ENCODE measurements around the gene MBP. TPM values are rescaled to one million over a fixed set of nuclear protein-coding genes. Genes with fewer than 3 reads are reported as not detected.

Gene MBP
- total and polyA plus RNA-seq, 3 experiments from 2014 or later: 59.5 to 196 (median 60.0) TPM

DNA sequence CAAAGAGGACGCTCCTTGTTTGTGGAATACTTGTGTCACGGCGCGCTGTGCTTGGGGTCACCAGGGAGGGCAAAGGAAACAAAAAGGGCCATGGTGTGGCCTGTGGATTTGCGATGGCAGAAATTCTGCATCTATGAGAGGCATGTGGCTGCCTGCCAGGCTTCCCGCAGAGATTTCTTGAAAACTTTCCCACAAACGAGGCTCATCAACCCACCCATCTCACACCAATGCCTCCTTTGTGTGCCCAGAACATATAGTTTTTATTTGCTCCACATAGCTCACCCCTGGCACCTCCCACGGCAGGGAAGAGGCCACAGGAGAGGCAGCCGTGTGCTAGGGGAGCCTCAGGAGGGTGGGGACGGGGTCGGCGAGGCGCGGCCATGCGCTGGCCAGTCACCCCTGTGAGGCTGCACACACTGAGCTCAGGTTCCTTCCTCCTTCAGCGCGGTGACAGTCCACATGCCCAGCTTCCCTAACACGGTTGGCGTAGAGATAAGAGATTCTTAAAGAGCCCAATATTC, 100.3 kb downstream of the MBP start:
- Histone ChIP-seq H3K36me3 (ENCODE audit: insufficient read depth, low read length) (no peaks in the 10 kb centered on the region), H3K9me3 (ENCODE audit: low read length) (no peaks in the 10 kb centered on the region), H3K27ac (ENCODE audit: low read depth, low read length) (no peak overlapping the region), H3K4me3 (ENCODE audit: low read length) (no peak overlapping the region), H3K4me1 (ENCODE audit: insufficient read depth, low read length) (peaks cover 21% of the 10 kb centered on the region), H3K27me3 (ENCODE audit: insufficient read depth, low read length, poor library complexity, severe bottlenecking) (no peaks in the 10 kb centered on the region)
- H3K9me3 Mint-ChIP-seq: no peaks in the 10 kb centered on the region
- H3K36me3 Mint-ChIP-seq: peaks cover 4 to 66% (median 17%) of the 10 kb centered on the region in 3 donors
- peak overlapping the region in 1 of 7 donors; percentile 12 for H3K4me3 Mint-ChIP-seq
- H3K27ac Mint-ChIP-seq: peak overlapping the region in 6 of 8 donors; percentile 24 to 70 (median 44)
- ChIA-PET CTCF (interaction anchor here (1.2 to 1.6 kb wide), 2 partner anchors 10 to 20 kb away, joined by 3 read pairs; no protein-coding TSS in a partner anchor), POLR2A (no interaction called here)
- DNase-seq: no peak
- no peaks in the 10 kb centered on the region for H3K27me3 Mint-ChIP-seq
- H3K4me1 Mint-ChIP-seq: peaks cover 58 to 68% (median 64%) of the 10 kb centered on the region in 3 donors

DNA sequence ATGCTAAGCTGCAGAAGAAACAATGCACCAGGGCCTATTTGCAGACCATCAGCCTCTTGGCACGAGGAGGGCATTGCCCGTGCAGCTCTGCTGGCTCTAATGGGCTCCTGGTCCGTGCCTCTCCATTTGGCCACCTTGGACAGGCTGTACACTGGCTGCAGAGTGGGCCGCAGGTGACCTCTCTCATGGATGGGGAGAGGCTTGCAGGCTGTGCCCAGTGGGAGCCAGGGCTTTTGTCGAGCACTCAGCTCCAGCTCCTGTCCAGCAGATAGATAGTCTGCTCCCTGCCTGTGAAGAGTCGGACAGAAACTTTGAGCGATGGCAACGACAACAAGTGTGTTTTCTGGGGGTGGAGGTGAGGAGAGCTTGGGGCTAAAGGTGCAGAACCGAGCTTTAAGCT, 100.9 kb downstream of the MBP start:
- H3K36me3 Mint-ChIP-seq: peaks cover 4 to 65% (median 18%) of the 10 kb centered on the region in 3 donors
- ChIA-PET CTCF (interaction anchor here (0.7 to 1.6 kb wide), 3 partner anchors 9 to 19 kb away, joined by 3 read pairs; no protein-coding TSS in a partner anchor), POLR2A (no interaction called here)

DNA sequence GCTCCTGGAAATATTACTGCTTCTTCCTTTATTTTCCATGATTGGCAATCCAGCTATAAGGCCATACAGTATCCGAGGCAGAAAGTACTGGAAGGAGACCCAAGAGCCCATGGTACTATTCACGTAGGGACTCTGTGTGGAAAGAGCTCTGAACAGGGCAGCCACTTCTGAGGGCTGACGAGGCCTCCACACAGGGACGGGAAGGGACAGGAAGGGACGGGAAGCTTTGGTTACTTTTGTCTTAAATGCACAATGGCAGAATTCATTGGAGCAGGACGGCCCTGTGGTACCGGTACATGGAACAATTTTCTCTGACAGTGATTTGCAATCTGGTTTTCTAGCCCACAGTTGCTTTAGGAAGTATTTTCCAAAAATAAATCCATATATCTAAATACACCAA, 102.4 kb downstream of the MBP start:
- POLR2A ChIA-PET: no interaction called here

More for the DNA sequence above, 100.9 kb downstream of the MBP start:
- H3K4me3 ChIP-seq (ENCODE audit: low read length): no peak overlapping the region
- H3K9me3 Mint-ChIP-seq: no peaks in the 10 kb centered on the region
- no peaks in the 10 kb centered on the region for H3K36me3 ChIP-seq (ENCODE audit: insufficient read depth, low read length)
- no peak overlapping the region for H3K27ac ChIP-seq (ENCODE audit: low read depth, low read length)
- peaks cover 21% of the 10 kb centered on the region for H3K4me1 ChIP-seq (ENCODE audit: insufficient read depth, low read length)
- no peak for DNase-seq
- H3K27me3 ChIP-seq (ENCODE audit: insufficient read depth, low read length, poor library complexity, severe bottlenecking): no peaks in the 10 kb centered on the region
- H3K27me3 Mint-ChIP-seq: no peaks in the 10 kb centered on the region
- H3K27ac Mint-ChIP-seq: peak overlapping the region in 5 of 8 donors; percentile 32 to 73 (median 40)
- no peak overlapping the region for H3K4me3 Mint-ChIP-seq
- H3K4me1 Mint-ChIP-seq: peaks cover 59 to 68% (median 62%) of the 10 kb centered on the region in 3 donors
- H3K9me3 ChIP-seq (ENCODE audit: low read length): no peaks in the 10 kb centered on the region

DNA sequence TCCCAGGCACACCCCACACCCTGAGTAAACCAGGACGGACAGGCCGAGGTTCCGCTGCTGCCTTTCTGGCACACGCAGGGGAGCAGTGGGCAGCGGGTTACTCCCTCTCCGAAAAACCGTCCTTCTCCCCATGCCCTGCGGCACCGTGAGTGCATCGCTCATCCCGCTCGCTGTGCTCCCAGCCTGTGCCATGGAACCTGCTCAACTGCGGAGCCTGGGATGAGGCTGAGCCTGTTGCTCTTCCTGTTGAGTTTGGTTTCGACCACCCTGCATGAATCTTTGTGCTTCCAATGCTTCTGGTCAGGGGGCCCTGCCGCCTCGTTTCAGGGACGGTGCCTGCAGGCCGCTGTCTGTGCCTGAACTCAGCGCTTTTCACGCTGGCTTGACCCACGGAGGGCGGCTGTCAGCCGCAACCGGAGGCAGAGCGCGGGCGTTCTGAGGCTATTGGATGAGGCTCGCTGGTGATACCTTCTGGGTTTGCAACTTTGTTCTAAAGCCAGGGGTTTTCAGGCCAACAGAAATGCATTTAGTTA, 106.7 kb downstream of the MBP start:
- Mint-ChIP-seq H3K4me3 (no peak overlapping the region), H3K4me1 (peaks cover 47 to 63% (median 47%) of the 10 kb centered on the region in 3 donors), H3K9me3 (peaks cover 0 to 1% (median 0%) of the 10 kb centered on the region in 5 donors), H3K27ac (peak overlapping the region in 1 of 8 donors; percentile 22), H3K27me3 (peaks cover 0 to 4% of the 10 kb centered on the region in 2 donors), H3K36me3 (peaks cover 0 to 74% (median 19%) of the 10 kb centered on the region in 3 donors)
- ChIA-PET POLR2A (no interaction called here), CTCF (no interaction called here)
- Histone ChIP-seq H3K9me3 (ENCODE audit: low read length) (no peaks in the 10 kb centered on the region), H3K4me3 (ENCODE audit: low read length) (no peak overlapping the region), H3K4me1 (ENCODE audit: insufficient read depth, low read length) (no peaks in the 10 kb centered on the region), H3K27me3 (ENCODE audit: insufficient read depth, low read length, poor library complexity, severe bottlenecking) (no peaks in the 10 kb centered on the region), H3K36me3 (ENCODE audit: insufficient read depth, low read length) (peaks cover 4% of the 10 kb centered on the region), H3K27ac (ENCODE audit: low read depth, low read length) (no peak overlapping the region)
- DNase-seq: no peak

More for the DNA sequence above, 102.4 kb downstream of the MBP start:
- H3K36me3 Mint-ChIP-seq: peaks cover 4 to 72% (median 19%) of the 10 kb centered on the region in 3 donors
- Histone ChIP-seq H3K4me3 (ENCODE audit: low read length) (no peak overlapping the region), H3K9me3 (ENCODE audit: low read length) (no peaks in the 10 kb centered on the region), H3K36me3 (ENCODE audit: insufficient read depth, low read length) (no peaks in the 10 kb centered on the region), H3K27me3 (ENCODE audit: insufficient read depth, low read length, poor library complexity, severe bottlenecking) (no peaks in the 10 kb centered on the region), H3K27ac (ENCODE audit: low read depth, low read length) (no peak overlapping the region), H3K4me1 (ENCODE audit: insufficient read depth, low read length) (peaks cover 16% of the 10 kb centered on the region)
- H3K9me3 Mint-ChIP-seq: peaks cover 0 to 1% (median 0%) of the 10 kb centered on the region in 5 donors
- CTCF ChIA-PET: no interaction called here
- H3K27me3 Mint-ChIP-seq: no peaks in the 10 kb centered on the region
- no peak for DNase-seq
- H3K4me3 Mint-ChIP-seq: no peak overlapping the region
- peaks cover 54 to 73% (median 58%) of the 10 kb centered on the region in 3 donors for H3K4me1 Mint-ChIP-seq
- peak overlapping the region in 4 of 8 donors; percentile 39 to 71 (median 44) for H3K27ac Mint-ChIP-seq

- H3K27ac Mint-ChIP-seq: no peak overlapping the region
- H3K4me3 Mint-ChIP-seq: no peak overlapping the region
- ChIA-PET CTCF (no interaction called here), POLR2A (no interaction called here)
- peaks cover 0 to 1% (median 0%) of the 10 kb centered on the region in 5 donors for H3K9me3 Mint-ChIP-seq
- no peaks in the 10 kb centered on the region for H3K27me3 ChIP-seq (ENCODE audit: insufficient read depth, low read length, poor library complexity, severe bottlenecking)
- no peak for DNase-seq
- no peaks in the 10 kb centered on the region for H3K4me1 ChIP-seq (ENCODE audit: insufficient read depth, low read length)
- peaks cover 0 to 75% (median 18%) of the 10 kb centered on the region in 3 donors for H3K36me3 Mint-ChIP-seq
- H3K36me3 ChIP-seq (ENCODE audit: insufficient read depth, low read length): peaks cover 4% of the 10 kb centered on the region
- H3K4me1 Mint-ChIP-seq: peaks cover 42 to 63% (median 42%) of the 10 kb centered on the region in 3 donors
- no peaks in the 10 kb centered on the region for H3K9me3 ChIP-seq (ENCODE audit: low read length)
- no peak overlapping the region for H3K27ac ChIP-seq (ENCODE audit: low read depth, low read length)
- H3K4me3 ChIP-seq (ENCODE audit: low read length): no peak overlapping the region
- peaks cover 0 to 4% of the 10 kb centered on the region in 2 donors for H3K27me3 Mint-ChIP-seq
Observed at GRCh38 chr18:77025123-77025522, 107.5 kb downstream of the MBP start.

GRCh38 chr18:77024476-77024875, 108.1 kb downstream of the MBP start:
- POLR2A ChIA-PET: no interaction called here

GRCh38 chr18:77023102-77023782, 109.3 kb downstream of the MBP start:
- Mint-ChIP-seq H3K4me1 (peaks cover 53 to 75% (median 54%) of the 10 kb centered on the region in 3 donors), H3K27me3 (peaks cover 0 to 4% of the 10 kb centered on the region in 2 donors), H3K36me3 (peaks cover 6 to 86% (median 27%) of the 10 kb centered on the region in 3 donors), H3K27ac (peak overlapping the region in 5 of 8 donors; percentile 36 to 78 (median 63)), H3K4me3 (no peak overlapping the region), H3K9me3 (peaks cover 0 to 1% (median 0%) of the 10 kb centered on the region in 5 donors)
- H3K27ac ChIP-seq (ENCODE audit: low read depth, low read length): no peak overlapping the region
- H3K36me3 ChIP-seq (ENCODE audit: insufficient read depth, low read length): peaks cover 4% of the 10 kb centered on the region
- H3K27me3 ChIP-seq (ENCODE audit: insufficient read depth, low read length, poor library complexity, severe bottlenecking): no peaks in the 10 kb centered on the region
- no peaks in the 10 kb centered on the region for H3K4me1 ChIP-seq (ENCODE audit: insufficient read depth, low read length)
- DNase-seq: no peak
- ChIA-PET CTCF (interaction anchor here (1.1 kb wide), 1 partner anchor 9 kb away, joined by 3 read pairs; no protein-coding TSS in a partner anchor), POLR2A (no interaction called here)
- H3K9me3 ChIP-seq (ENCODE audit: low read length): no peaks in the 10 kb centered on the region
- H3K4me3 ChIP-seq (ENCODE audit: low read length): no peak overlapping the region

More at GRCh38 chr18:77024476-77024875, 108.1 kb downstream of the MBP start:
- no peak overlapping the region for H3K27ac Mint-ChIP-seq
- H3K27me3 Mint-ChIP-seq: peaks cover 0 to 4% of the 10 kb centered on the region in 2 donors
- no peak for DNase-seq
- H3K36me3 ChIP-seq (ENCODE audit: insufficient read depth, low read length): peaks cover 4% of the 10 kb centered on the region
- H3K9me3 ChIP-seq (ENCODE audit: low read length): no peaks in the 10 kb centered on the region
- peaks cover 0 to 1% (median 0%) of the 10 kb centered on the region in 5 donors for H3K9me3 Mint-ChIP-seq
- H3K27me3 ChIP-seq (ENCODE audit: insufficient read depth, low read length, poor library complexity, severe bottlenecking): no peaks in the 10 kb centered on the region
- no peak overlapping the region for H3K4me3 ChIP-seq (ENCODE audit: low read length)
- H3K4me1 Mint-ChIP-seq: peaks cover 41 to 63% (median 42%) of the 10 kb centered on the region in 3 donors
- H3K4me3 Mint-ChIP-seq: no peak overlapping the region
- no peaks in the 10 kb centered on the region for H3K4me1 ChIP-seq (ENCODE audit: insufficient read depth, low read length)
- peaks cover 0 to 75% (median 21%) of the 10 kb centered on the region in 3 donors for H3K36me3 Mint-ChIP-seq
- no peak overlapping the region for H3K27ac ChIP-seq (ENCODE audit: low read depth, low read length)
- CTCF ChIA-PET: no interaction called here

DNA sequence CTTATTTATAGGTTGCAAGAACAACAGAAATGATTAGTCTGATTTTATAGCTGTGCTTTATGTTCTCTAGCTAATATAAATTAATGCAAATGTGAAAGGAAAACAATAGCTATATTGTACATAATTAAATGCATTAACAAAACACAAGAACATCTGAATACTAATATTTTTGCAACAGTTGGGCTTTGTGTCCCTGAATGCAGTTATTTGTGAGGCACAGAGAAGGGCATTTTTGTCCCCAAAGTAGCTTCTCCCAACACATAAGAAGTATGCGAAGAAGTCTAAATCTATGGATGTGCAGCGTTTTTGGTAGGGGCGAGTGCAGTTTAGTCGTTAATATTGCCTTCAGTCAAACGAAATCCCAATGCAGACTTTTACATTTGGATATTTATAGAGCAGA, 110.0 kb downstream of the MBP start:
- no peak overlapping the region for H3K4me3 ChIP-seq (ENCODE audit: low read length)
- ChIA-PET POLR2A (no interaction called here), CTCF (interaction anchor here (1.1 kb wide), 1 partner anchor 9 kb away, joined by 3 read pairs; no protein-coding TSS in a partner anchor)
- peaks cover 6 to 92% (median 27%) of the 10 kb centered on the region in 3 donors for H3K36me3 Mint-ChIP-seq
- H3K27me3 ChIP-seq (ENCODE audit: insufficient read depth, low read length, poor library complexity, severe bottlenecking): no peaks in the 10 kb centered on the region
- H3K4me1 Mint-ChIP-seq: peaks cover 58 to 81% (median 59%) of the 10 kb centered on the region in 3 donors
- H3K4me1 ChIP-seq (ENCODE audit: insufficient read depth, low read length): no peaks in the 10 kb centered on the region
- no peak overlapping the region for H3K4me3 Mint-ChIP-seq
- H3K27me3 Mint-ChIP-seq: peaks cover 0 to 4% of the 10 kb centered on the region in 2 donors
- no peak overlapping the region for H3K27ac Mint-ChIP-seq
- H3K9me3 Mint-ChIP-seq: peaks cover 0 to 1% (median 0%) of the 10 kb centered on the region in 5 donors
- DNase-seq: no peak
- H3K9me3 ChIP-seq (ENCODE audit: low read length): no peaks in the 10 kb centered on the region
- no peak overlapping the region for H3K27ac ChIP-seq (ENCODE audit: low read depth, low read length)
- peaks cover 4% of the 10 kb centered on the region for H3K36me3 ChIP-seq (ENCODE audit: insufficient read depth, low read length)

All from CD8-positive, alpha-beta memory T cell (primary cell).